Kasumi-1 (cell line): ENCODE data around the gene LIF.
A peak's percentile ranks its signal among the peaks of the same experiment; 100 is the strongest.

Experiments
- DNase-seq, 2 experiments: peaks; one replicate each; lab custom pipeline; 2025; lab: John Stamatoyannopoulos, UW

The LIF gene

DNA sequence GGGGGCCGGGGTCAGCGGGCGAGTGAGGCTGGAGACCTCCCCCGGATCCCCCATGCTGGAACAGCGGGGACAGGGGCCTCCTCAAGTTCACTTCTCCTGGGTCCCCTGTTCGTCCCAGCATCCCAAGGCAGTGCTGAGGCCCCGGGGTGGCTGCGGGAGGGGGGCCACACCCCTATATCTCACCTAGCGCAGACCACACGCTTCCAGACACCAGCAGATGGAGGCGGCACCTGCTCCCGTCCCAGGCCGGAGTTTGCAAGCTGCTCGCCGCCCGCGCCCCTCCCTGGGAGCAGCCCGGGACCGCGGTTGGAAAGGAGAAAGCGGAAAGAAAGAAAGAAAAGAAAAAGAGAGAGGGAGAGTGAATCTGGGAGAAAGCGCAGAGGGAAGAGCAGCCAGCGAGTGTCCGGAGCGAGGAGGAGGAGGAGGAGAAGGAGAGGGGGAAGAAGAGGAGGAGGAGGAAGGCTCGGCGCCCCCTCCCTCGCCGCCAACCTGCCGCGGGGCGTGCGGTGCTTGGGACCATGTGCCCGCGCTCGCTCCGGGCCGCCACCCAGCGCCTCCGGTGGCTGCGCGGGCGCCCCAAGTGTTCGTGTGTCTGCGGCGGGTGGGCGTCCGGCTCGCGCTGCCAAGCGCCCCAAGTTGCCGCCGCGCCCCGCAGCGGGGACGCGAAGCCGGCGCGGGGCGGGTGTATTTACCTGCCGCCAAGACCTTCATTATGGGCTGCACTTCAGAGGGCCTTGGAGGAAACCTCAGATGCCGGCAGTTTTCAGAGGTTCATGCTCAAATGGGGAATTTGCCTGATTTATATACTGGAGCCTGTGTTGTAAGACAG, at the start of gene LIF:
Gene LIF, minus strand, starts transcription at position 775 of the 829 bp plus-strand sequence. Its CDS starts 64 bp downstream, at position 711.
- peak in 1 of 2 experiments; percentile 36 for DNase-seq

DNA sequence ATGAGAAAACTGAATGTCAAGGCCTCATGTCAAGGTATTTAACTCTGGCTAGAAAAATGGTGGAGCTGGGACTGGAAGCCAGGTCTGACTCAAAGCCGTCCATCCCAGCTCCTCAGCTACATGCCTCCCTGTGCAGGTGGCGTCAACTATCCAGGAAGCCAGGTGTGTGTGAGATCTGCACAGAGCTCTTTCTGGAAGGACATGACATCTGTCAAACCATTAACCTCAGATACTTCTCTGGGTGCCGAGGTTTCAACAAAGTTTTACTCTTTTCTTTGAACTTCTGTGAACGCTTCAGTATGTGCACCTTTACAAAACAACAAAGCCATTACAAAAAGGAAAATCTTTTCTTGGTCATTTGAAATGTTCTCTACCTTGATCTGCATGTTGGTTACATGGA, 49.8 kb upstream of the LIF start:
- DNase-seq, result no peak

DNA sequence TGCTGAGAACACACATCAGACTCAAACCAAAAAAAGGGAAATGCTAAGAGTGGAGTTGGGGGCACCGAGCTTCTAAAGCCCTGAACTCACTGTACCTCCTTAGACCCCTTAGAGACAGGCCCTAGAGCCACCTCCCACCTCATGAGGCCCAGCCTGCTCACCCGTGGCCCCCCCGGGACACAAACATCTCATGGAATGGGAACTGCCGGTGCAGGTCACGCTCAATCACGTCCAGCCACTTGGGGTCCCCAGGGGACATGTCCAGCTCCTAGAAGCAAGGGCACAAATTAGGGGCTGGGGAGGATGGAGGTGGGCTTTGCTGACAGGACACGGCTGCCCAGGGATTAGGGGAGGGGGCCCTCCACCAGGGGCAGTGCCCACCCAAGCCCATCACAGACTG, 49.0 kb upstream of the LIF start:
- no peak for DNase-seq

DNA sequence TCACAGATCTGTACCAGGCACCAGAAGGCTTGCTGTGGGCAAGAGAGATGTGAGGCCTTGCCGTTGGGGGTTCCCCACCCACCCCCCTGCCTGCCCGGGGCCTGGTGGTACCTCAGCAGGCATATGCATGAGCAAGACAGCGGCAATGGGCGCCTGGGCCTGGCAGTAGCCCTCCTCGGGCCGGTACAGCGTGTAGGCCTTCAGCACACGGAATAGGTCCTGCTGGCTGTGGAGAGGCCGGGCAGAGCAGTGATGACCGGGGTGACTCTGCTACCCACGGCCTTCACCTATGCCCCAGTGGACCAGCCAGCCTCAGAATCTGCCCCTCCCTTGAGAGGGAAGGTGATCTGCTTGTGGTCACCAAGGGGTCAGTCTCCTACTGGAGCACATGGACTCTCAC, 48.3 kb upstream of the LIF start:
- no peak for DNase-seq

DNA sequence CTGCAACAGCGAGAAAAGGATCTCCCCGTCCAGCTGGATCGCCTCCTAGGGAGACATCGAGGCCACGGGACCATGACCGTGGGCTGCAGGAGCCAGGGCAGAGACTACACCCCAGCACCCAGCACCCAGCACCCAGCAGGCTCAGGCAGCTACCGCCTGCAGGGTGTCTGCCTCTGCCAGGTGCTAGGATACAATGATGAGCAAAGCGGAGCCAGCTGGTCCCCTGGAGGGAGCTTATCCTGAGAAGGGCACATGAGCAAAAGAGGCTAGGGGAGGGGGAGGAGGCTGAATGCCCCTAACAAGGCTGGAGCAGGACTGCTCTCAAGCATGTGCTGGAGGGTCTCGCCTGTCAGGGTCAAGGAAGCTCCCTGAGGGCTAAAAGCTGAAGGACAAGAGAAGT, 47.5 kb upstream of the LIF start:
- no peak for DNase-seq

DNA sequence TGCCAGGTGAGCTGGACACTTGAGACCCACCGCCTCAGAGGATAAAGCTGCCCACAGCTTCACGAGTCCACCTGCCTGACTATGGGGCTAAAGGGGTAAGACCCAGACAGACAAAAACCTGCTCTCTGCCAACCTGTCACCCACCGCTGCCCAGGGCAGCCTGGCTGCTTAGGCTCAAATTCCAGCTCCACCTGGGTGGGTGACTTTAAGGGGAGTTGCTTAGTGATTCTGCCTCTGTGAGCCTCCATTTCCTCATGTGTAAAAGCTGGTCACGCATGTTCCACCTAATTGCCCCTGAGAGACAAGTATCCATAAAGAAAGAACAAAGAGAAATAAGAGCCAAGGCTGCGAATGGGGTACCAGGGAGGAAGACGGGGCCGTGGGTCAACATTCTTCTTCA, 46.5 kb upstream of the LIF start:
- no peak for DNase-seq

DNA sequence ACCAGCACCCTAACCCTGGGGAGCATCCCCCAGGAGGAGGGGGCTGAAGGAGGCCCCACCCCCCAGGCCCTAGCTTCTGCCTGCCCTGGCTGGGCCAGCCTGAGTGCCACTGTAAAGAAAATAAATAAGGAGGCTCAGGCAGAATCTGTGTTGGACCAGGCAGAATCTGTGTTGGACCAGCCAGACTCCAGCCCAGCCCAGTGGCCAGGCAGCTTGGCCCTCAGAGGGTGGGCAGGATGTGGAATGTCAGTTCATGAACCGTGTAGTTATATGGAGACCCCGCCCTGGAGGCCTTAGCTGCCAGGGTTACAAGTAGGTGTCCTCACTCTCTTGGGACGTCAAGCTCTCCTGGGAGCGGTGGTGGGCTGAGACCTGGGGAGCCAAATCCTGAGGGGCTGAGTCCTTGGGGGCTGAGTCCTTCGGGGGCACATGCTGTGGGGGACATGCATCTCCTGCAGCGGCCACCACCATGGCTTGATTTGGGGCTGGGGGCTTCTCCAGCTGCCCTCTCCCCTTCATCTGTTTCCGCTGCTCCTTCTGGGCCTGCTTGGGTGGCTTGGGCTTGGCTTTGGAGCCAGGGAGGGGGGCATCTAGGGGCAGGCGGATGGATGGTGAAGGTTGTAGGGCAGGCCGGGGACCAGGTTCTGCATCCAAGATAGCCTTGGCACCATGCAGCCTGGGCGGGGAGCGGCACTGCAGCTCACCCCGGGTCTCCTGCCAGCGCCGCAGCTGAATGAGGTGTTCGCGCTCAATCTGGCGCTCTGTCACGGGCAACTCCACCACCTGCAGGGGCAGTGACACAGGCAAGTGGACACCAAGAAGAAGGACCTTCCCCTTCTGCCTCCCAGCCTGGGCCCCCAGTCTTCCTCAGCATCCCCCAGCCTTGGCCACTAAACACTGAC, 45.8 kb upstream of the LIF start:
- DNase-seq, result no peak

DNA sequence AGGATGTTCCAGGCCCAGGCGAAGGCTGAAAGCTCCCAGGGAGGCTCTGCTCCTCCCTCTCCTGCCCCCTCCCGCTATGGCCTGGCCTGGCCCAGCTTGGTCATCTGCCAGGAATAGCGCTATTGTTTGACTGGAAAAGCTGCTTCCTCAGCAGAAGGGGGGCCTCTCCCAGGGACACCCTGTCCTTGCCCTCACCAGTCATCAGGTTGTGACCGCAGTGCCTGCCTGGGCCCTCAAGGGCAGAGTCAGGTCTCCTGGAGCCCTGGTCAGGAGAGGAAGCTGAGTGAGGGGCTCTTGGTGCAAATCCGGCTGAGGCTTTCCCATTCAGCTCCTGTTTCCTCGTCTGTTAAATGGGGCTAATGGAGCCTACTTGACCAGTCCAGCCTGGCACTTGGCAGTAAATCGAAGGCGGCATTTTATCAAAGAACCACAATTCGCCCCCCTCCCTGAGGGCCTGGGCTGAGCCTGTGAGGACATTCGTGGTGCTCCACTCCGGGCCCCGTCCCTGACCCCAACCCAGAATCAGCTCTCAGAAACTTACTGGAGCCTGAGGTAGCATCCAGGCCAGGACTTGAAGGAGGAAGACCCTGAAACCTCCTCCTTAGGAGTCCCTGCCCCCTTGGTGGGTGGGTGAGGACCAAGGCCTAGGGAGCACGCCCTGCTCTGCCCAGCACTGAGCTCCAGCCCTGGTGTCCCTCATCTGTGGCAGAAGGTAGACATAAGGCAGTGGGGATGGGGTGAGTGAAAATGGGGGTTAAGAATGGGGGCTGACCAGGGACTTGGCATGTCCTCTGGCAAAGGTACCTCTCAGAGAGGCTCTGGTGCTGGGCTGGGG, 44.7 kb upstream of the LIF start:
- DNase-seq, result no peak

DNA sequence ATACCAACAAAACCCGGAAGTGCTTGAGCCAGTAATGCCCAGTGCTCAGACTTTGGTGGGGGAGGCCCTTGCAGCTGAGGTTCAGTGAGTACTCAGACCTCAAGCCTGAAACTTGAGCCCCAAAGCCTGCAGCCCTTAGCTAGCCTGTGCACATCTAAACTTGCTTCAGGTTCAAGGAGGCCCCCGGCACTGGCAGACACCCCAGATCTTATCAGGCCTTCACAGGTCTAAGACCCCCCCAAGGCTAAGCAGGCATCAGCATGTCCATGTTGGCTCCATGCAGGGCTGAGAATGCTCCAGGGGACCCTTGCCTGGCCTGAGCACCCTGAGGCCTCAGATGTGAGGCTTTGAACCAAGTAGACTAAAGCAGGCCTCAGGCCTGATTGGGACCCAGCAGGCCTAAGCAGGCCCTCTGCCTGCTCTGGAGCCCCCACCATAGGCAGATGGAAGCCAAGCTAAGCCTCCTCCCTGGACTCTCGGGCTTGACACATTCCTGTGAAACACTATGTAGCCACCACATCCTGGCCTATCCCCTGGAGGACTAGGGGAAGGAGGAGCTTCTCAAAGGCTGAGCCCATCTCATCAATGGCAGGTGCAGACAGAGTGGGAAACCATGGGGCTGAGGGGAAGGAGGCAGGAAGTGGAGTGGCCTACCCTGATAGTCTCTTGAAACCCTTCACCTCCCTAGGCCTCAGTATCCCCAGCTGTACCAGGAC, 43.9 kb upstream of the LIF start:
- DNase-seq, result no peak

DNA sequence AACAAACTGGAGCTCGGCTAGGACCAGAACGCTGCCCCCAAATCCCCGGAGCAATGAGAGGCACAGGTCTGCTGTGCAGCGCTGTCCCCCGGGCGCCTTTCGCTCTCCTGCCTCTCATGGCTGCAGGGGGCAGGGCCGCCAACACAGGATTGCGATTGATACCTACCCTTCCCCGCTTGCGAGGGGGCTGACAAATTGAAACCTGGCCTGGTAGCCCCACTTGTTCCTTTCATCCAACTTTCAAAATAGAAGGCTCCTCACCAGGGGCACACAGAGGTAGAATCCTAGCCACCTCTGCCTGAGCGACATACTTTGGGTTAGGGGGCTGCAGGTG, 43.4 kb upstream of the LIF start:
- DNase-seq, result no peak

DNA sequence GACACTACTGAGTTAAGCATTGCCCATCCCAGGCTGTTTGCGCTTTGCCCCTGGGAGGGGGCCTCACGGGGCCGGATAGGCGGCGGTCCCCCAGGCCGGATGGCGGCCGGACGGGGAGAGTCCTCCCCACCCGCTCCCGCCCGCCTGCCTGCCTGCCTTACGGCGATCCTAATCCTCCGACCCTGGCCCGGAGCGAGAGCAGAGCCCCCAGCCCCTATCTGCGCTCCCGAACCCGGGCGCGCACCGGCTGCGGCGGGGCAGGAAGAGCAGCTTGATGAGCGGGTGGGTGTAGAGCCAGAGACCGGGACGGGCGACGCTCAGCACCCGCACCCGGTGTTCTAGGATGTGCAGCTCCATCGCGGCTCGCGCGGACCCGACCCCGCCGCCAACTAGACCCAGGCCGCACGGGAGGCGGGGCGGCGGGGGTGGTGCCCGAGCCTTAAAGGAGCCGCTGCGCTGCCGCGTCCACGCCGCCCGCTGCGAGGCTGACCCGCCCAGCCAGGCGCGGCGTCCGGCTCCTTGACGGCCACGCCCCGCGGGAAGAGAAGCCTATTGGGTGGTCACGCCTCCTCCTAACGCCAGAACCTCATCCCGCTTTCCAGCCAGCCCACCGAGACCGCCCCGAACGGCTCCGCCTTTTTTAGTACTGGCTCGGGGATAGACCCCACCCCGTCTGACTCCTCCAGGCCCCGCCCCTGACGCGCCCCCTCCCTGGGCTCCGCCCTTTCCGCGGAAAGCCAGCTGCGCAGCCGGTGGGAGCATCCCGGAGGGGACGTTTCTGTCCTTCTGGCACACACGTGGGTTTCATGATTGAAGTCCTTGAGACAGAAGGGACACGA, 42.8 kb upstream of the LIF start, which contains the start of gene CASTOR1:
Gene CASTOR1, minus strand, starts transcription at position 365 of the 839 bp plus-strand sequence. Its CDS starts 8 bp downstream, at position 357.
- DNase-seq, result peak; percentile 89 to 94

DNA sequence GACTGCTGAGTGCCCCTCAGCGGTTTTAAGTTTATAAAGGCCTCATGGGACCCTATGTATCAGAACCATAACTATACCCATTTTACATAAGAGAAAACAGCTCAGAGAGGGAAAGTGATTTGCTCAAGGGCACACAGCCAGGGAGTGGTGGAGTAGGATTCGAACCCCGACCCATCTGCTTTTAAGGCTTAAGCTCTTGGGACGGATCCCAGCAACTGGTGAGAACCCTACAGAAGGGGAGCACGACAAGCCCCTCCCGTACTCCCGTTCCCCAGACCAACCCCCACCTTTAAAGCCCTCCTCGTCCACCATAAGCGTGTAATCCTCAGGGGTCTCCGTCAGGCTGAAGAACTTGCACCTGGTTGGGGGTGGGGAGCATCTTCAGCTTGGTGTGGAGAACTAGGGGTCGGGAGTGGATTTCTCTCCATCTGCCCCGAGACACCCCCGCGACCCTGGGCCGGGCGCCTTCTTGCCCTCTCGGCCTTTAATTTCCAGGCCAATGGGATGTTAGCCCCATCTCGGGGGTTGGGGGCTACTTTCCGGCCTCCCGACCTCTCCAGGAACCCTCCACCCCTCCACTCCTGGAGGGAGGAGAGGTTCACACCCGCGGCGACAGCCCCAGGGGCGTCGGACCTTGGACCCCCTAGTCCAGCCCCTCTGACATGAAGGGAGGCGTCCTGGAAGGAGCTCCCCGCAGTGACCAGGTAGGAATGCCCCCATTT, 42.0 kb upstream of the LIF start:
- DNase-seq, result no peak

DNA sequence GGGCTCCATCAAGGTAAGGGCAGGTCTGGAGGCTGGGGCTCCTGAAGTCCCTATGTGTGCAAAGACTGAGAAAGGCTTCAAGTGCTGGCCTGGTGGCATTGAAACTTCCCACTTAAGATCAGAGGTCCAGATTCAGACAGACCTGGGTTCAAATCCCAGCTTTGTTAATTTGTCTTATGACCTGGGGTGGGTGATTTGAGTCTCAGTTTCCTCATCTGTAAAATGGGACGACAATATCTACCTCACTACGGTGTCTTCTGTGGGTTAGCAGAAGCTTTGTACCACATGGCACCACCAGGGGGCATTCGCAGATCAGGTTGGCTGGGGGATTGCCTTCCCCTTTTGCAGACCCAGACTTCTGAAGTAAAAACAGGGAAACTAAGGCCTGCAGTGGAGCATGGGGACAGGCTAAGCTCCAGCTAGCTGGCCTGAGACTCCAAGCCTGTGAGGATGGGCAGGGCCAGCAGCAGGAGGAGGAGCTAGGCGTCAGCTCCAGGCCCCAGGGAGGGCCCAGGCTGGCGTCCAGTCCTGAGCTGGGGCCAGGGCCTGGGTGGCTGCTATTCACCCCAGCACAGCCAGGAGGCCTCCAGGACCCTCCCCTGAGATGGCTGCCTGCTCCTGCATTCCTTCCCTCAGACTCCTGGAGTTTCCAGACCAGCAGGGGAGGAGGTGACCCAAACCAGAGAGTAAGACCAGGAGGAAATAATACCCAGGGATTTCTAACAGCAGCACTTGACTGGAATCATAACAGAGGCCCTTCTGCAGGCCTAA, 41.3 kb upstream of the LIF start:
- peak; percentile 77 to 78 for DNase-seq

DNA sequence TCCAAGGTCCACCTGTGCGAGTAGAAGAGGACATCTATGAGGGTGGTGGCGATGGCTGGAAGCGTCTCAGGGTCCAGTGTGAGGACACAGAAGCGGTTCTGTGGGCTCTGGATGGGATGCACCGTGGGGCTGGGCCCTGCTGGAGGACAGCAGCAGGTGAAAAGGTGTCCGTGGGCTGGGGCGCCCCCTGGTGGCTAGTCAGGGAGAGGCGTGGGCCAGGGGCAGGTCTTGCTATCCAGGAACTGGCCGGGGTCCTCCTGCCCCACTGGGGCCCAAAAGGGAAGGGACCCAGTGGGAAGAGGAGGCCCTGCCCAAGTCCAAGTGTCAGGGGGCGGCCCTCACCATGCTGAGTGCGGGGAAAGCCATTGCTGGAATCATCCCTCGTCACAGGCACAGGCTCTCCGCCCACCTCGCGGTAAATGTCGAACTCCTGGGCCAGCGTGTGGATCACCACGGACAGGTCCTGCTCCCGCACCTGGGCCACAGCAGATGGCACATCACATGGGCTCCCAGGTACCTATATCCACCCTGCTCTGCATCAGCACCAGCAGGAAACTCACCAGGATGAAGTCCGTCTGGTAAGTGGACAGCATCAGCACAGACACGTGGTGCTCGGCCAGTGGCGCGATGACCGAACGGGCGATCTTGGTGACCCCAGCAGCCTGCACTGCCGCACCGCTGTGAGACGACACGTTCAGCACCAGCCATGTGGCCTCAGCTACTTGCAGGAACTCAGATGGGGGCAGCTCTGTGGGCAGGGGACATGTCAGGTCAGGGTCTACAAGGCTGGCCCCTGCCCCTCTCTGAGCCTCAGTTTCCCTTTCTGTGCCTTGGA, 40.5 kb upstream of the LIF start:
- DNase-seq, result peak; percentile 30 to 35

DNA sequence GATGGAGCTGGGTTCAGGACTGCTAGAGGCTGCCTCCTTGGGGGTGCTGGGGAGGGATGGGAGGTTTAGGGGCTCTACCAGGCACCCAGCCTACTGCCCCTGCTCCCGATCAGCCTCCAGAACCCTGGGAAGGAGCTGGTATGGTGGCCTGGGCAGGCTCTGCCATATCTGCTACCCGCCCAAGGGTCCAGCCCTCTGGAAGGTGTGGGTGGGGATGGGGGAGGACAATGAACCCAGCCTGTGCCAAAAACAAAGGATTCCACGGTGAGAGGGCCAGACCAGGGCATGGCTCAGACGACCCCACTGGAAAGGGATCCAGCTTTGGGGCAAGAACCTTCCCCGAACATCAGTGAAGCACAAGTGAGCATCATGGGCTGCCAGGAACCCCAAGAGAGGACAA, 39.8 kb upstream of the LIF start:
- DNase-seq, result no peak

DNA sequence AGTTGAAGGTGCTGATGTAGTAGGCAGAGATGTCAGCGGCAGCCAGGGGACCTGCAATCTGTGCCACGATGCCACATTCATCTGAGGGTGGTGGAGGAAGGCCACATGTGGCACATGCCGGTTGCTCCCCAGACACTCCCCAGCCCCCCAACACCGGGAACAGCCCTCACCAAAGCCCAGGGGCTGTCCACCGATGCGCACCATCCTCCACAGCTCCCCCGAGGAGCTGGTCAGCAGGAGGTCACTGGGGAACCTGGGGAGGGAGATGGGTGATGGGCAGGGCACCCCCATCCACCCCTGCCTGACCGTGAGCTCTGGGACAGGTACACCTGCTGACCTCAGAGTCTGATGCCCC, 39.3 kb upstream of the LIF start:
- no peak for DNase-seq

DNA sequence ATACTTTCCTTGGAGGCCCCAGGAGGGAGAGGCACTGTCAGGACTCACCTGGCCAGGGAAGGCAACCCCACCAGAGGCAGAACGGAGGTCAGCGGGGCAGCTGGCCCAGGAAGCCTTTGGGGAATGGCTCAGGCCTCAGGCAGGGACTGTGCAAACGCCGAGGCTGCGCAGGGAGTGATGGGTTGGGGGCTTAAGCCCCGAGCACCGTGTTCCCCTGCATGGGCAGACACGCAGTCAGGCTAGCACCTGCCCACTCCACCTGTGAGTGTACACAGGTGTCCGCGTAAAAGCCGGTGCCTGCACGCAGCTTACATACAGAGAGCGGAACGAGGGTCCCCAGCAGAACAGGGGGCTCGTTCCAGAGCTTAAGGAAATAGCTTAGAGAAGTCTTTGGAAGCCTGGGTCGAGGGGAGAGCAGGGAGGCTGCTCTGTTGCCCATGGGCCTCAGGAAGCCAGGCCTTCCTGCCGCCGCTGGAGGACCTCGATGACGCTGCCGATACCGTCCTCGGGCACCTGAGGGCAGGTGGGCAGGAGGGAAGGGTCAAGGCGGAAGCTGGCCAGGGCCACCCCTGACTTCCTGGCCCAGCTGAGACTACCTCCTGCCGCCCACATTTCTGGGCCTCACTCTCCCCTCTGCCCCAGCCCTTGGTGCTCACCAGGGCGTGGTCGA, 38.8 kb upstream of the LIF start:
- DNase-seq, result no peak

DNA sequence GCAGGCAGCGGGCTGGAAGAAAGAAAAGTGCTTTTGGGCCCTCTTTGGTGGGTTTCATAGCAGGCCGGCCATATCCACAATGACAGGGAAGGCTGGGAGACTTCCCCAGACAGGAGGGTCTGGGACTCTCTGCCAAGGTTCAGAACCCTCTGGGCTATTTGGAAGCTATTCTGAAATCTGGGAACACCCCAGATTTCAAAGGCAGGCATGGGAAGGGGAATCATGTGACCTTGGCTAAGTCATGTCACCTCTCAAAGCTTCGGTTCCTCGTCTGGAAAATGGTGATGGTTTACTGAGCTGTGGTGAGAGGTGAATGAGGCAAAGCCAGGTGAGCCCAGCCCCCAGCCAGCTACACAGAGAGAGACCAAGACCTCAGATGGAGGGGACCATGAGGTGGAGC, 38.1 kb upstream of the LIF start:
- no peak for DNase-seq
